Measurements from ENCODE around the gene MGRN1. TPM values are rescaled to one million over a fixed set of nuclear protein-coding genes. Genes with fewer than 3 reads are reported as not detected.

The MGRN1 gene
- total and polyA plus RNA-seq, 2 of the 13 experiments (the other 11 are each of a cell fraction or from before 2014, with no cell fraction given): 11.9 to 12.6 TPM

- WGBS (ENCODE audit: low lambda C conversion rate): 95% methylated on average over 11 of the region's 17 CpGs
- ATAC-seq (no peak), DNase-seq (ENCODE audit: low spot score) (no peak), FAIRE-seq (no peak)
- Histone ChIP-seq H4K20me1 (ENCODE audit: insufficient read depth, low read length) (no peaks in the 10 kb centered on the region), H2AFZ (ENCODE audit: low read length) (no peak overlapping the region), H3K27me3 (ENCODE audit: control insufficient read depth in 1 of 2, insufficient read depth in 2 of 2, low read length in 2 of 2) (no peaks in the 10 kb centered on the region), H3K27ac (ENCODE audit: extremely low read length, insufficient read depth, low read length) (peak overlapping the region; percentile 52), H3K4me3 (replicated peaks in 1 of 3; ENCODE audit: insufficient read depth in 1 of 3, low read depth in 2 of 3, low read length in 3 of 3) (no peak overlapping the region), H3K4me1 (ENCODE audit: insufficient read depth, low read length) (peaks cover 9% of the 10 kb centered on the region), H3K9ac (ENCODE audit: insufficient read depth, low read depth, low read length) (no peak overlapping the region), H3K4me2 (ENCODE audit: low read depth, low read length) (no peak overlapping the region), H3K36me3 (replicated peaks in 1 of 2; ENCODE audit: control insufficient read depth in 1 of 2, insufficient read depth in 2 of 2, low read length in 2 of 2) (peaks cover 30 to 67% of the 10 kb centered on the region in 2 experiments; a peak in 4 of 5 replicates), H3K9me3 (ENCODE audit: low read length) (no peaks in the 10 kb centered on the region), H3K79me2 (ENCODE audit: insufficient read depth, low read length) (no peaks in the 10 kb centered on the region)
- POLR2A ChIA-PET: interaction anchor here (0.9 to 1.2 kb wide), 2 partner anchors 20 to 59 kb away, joined by 3 to 5 read pairs; no protein-coding TSS in a partner anchor
- BruUV-seq (replicated peaks): no TSS peak
- in situ Hi-C loops (cut with HindIII; ENCODE audit: extremely low pct_ligation_motif_present, low pct_unique_long_range_greater_than_20kb): no loop called here
- TF ChIP-seq GABPB1 (CRISPR knock-in tag; IDR thresholded peaks at IDR 0.05): 0 out of 2 replicates have a peak, but pooled peaks have one; percentile 3
- TF ChIP-seq ZBTB21 (CRISPR knock-in tag; IDR thresholded peaks at IDR 0.05): no peak
- TF ChIP-seq ZBTB34 (CRISPR knock-in tag; IDR thresholded peaks at IDR 0.05): no peak
- TF ChIP-seq, protein P1, sequence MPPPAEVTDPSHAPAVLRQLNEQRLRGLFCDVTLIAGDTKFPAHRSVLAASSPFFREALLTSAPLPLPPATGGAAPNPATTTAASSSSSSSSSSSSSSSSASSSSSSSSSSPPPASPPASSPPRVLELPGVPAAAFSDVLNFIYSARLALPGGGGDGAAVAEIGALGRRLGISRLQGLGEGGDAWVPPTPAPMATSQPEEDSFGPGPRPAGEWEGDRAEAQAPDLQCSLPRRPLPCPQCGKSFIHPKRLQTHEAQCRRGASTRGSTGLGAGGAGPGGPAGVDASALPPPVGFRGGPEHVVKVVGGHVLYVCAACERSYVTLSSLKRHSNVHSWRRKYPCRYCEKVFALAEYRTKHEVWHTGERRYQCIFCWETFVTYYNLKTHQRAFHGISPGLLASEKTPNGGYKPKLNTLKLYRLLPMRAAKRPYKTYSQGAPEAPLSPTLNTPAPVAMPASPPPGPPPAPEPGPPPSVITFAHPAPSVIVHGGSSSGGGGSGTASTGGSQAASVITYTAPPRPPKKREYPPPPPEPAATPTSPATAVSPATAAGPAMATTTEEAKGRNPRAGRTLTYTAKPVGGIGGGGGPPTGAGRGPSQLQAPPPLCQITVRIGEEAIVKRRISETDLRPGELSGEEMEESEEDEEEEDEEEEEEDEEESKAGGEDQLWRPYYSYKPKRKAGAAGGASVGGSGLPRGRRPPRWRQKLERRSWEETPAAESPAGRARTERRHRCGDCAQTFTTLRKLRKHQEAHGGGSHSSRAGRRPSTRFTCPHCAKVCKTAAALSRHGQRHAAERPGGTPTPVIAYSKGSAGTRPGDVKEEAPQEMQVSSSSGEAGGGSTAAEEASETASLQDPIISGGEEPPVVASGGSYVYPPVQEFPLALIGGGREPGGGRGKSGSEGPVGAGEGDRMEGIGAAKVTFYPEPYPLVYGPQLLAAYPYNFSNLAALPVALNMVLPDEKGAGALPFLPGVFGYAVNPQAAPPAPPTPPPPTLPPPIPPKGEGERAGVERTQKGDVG (CRISPR knock-in tag; IDR thresholded peaks at IDR 0.05; ENCODE audit: borderline replicate concordance): peak; percentile 3; the same call in 1 of the 2 replicates
- TF ChIP-seq ZBTB26 (CRISPR knock-in tag; IDR thresholded peaks at IDR 0.05; ENCODE audit: borderline replicate concordance): 0 out of 2 replicates have a peak, but pooled peaks have one; percentile 9
- TF ChIP-seq RBM39 (IDR thresholded peaks at IDR 0.05; ENCODE audit: low read depth, low read length, poor library complexity, severe bottlenecking): peak; percentile 13
- TF ChIP-seq ZNF160 (CRISPR knock-in tag; IDR thresholded peaks at IDR 0.05): no peak
- CTCF ChIA-PET (ENCODE audit: low intra/inter-chr PET ratio, low total read pairs): no interaction called here
- intact Hi-C loops (cut with micrococcal nuclease; ENCODE audit: unreplicated experiment): no loop called here
These were observed 58.8 kb downstream of the MGRN1 start for GRCh38 chr16:4683255-4684057.

All from HepG2 (cell line).